Measurements from ENCODE around the gene CCT6B.

CCT6B gene

GRCh38 chr17:34884597-34884996 is 76.7 kb downstream of the CCT6B start:
- DNase-seq (ENCODE audit: low read depth in 2 of 2) = no peak

GRCh38 chr17:34883106-34884000 is 77.9 kb downstream of the CCT6B start:
- DNase-seq (ENCODE audit: low read depth in 2 of 2) = no peak

- DNase-seq (ENCODE audit: low read depth in 2 of 2) = no peak
Observed at GRCh38 chr17:34879146-34879545, 82.1 kb downstream of the CCT6B start.
